RPMI7951 (cell line): Measurements from ENCODE around the gene NUDT22. TPM values are rescaled to one million over a fixed set of nuclear protein-coding genes. Genes with fewer than 3 reads are reported as not detected.

Experiments used
- DNase-seq: peaks from one replicate; pipeline ENCODE4 v3.0.0-alpha.2; 2012; ENCODE audit warnings: low read depth
- total RNA-seq: library from RNA; depleted of rRNA; stranded (reverse); fragments of >200 nt; shearing (Covaris generic); gene quantifications from 2 replicates; pipeline ENCODE4 v1.2.3, GENCODE V29; 2014

The NUDT22 gene
- total RNA-seq, 1 experiment from 2014 or later = 59.7 TPM

DNA sequence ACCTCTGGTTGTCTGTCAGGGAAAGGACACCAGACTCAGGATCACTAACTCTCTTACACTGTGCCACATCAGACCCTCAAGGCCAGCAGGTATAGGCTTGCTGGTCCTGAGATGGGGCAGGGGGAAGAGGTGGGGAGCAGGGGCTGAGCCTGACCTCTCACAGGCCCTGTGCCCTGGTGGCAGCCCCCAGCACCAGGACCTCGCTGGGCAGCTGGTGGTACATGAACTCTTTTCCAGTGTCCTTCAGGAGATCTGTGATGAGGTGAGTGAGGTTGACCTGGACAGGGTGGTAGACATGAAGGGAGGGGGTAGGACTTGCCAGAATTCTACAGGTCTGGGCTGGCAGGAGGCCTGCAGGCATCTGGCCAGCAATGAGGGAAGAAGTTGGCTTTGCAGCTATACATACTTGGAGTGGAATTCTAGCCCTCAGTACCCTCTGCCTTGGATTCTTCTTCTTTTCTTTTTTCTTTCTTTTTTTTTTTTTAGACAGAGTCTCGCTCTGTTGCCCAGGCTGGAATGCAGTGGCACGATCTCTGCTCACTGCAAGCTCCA, 1.4 kb downstream of the NUDT22 start:
- no peak for DNase-seq

DNA sequence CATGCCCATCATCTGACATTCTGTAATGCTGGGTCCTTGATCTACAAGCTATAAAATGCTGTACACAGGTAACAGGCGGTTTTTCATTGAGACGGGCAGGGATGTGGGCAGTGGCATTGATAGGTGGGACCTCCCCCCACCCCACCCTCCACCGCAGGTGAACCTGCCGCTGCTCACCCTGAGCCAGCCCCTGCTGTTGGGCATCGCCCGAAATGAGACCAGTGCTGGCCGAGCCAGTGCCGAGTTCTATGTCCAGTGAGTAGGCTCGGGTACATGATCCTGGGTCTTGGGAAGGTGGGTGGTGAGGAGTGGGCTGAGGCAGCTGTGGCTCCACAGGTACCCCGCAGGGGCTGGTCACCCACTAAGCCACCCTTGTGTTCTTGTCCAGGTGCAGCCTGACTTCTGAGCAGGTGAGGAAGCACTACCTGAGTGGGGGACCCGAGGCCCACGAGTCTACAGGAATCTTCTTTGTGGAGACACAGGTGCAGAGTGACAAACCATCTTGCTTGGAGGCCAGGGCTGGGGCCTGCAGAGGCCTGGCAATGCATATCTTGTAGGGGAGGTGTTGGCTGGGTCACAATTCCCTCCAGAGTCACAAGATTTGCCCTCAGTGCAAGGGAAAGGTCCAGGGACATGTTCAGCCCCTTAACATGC, 3.1 kb downstream of the NUDT22 start:
- DNase-seq = no peak

- no peak for DNase-seq
Measured at GRCh38 chr11:64229744-64230170, 3.7 kb downstream of the NUDT22 start.

DNA sequence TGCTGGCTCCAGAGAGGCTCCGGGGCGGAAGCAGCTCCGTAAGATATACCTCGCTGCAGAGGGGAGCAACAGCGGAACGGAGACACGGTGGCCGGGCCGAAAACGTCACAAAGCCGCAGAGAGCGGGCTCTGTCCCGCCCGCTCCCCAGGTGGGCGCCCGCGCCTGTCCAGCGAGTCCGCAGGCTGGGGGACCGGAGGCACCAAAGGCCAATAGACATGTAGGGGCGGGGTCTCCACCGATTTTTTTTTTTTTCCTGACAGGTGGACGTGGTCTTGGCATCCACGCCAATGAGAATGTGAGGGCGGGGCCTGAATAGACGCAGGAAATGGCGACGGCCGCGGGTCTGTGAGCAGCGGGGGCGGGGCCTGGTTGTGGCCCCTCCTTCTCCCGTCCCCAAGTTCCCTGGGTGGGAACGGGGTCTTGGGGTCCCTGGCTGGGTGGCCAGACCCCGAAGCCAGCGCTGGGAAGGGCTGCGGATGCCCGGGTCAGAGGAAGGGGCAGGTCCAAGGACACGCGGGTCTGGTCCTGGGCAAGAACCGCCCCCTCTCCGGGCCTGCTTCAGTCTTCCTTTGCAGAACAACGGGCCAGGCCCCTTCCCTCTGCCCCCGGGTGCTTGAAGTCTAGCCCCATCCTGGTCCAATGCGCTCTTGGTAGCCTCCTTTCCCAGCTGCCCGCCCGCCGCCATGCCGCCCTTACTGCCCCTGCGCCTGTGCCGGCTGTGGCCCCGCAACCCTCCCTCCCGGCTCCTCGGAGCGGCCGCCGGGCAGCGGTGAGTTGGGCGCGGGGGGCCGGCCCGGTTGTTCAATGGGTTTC, 4.3 kb downstream of the NUDT22 start, which contains the start of gene DNAJC4:
TSS of gene DNAJC4 (plus strand) at position 378 of the 814 bp plus-strand sequence. CDS start at position 685, 307 bp downstream.
- peak; percentile 85 for DNase-seq

DNA sequence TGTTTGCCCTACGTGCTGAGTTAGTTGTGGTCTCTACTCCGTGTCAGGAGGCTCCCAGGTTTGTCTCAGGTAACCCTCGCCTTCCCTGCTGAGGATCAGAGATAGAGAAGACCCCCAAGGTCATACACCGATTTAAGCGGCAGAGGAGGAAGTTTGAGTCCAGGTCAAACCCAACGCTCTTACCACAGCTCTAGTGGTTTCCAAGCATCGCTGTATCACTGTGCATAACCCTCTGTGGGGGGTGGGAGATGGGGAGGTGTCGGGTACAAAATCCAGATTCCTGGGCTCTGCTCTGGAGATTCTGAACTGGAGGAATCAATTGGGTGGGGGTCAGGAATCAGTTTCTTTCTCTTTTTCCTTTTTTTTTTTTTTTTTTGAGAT, 4.9 kb downstream of the NUDT22 start:
- DNase-seq = no peak

GRCh38 chr11:64231546-64231945, 5.5 kb downstream of the NUDT22 start:
- no peak for DNase-seq

DNA sequence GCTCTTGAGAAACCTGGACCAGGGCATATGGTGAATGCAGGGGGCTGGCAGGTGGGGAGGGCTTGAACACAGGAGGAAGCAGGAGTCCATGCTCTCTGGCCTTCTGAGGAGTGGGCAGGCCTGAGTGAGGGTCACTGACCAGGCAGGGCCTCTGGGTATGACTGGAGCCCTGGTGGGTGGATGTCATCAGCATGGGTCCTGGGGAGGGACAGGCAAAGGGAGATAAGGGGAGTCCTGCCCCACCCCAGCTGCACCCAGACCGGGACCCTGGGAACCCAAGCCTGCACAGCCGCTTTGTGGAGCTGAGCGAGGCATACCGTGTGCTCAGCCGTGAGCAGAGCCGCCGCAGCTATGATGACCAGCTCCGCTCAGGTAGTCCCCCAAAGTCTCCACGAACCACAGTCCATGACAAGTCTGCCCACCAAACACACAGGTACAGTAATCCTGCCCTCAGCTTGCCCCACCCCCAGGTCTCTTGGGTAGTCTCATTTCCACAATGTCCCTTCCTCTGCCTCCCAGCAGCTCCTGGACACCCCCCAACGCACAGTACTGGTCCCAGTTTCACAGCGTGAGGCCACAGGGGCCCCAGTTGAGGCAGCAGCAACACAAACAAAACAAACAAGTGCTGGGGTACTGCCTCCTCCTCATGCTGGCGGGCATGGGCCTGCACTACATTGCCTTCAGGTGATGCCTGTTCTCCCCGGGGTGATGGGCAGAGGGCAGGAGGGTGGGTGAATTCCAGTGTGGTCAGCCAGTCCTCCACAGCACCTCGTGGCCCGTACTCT, 6.3 kb downstream of the NUDT22 start:
- DNase-seq = no peak

- DNase-seq = no peak
Measured at GRCh38 chr11:64232967-64233315, 6.9 kb downstream of the NUDT22 start.

DNA sequence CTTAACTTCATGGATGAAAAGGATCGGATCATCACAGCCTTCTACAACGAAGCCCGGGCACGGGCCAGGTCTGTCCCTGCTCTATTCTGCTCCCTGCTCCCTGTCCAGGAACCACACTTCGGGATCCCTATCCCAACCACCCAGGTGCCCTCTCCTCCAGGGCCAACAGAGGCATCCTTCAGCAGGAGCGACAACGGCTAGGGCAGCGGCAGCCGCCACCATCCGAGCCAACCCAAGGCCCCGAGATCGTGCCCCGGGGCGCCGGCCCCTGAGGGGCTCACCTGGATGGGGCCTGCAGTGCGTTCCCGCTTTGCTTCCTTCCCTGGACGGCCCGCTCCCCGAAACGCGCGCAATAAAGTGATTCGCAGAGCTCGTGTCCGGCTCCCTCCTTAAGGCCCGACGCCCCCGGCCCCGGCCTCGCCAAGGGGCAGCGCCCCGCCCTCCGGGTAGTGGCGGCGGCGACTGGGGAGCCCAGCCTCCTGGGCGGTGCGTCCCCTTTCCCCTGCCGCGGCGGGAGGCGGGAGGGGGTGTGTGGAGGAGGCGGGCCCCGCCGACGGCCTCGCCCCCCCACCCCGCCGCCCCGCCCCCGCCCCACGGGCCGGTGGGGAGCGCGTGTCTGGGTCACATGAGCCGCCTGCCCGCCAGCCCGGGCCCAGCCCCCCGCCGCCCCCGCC, 8.0 kb downstream of the NUDT22 start, which contains the start of gene VEGFB:
TSS of gene VEGFB (plus strand) at position 672 of the 674 bp plus-strand sequence. CDS start 250 bp downstream, outside the sequence.
- DNase-seq = peak; percentile 71

DNA sequence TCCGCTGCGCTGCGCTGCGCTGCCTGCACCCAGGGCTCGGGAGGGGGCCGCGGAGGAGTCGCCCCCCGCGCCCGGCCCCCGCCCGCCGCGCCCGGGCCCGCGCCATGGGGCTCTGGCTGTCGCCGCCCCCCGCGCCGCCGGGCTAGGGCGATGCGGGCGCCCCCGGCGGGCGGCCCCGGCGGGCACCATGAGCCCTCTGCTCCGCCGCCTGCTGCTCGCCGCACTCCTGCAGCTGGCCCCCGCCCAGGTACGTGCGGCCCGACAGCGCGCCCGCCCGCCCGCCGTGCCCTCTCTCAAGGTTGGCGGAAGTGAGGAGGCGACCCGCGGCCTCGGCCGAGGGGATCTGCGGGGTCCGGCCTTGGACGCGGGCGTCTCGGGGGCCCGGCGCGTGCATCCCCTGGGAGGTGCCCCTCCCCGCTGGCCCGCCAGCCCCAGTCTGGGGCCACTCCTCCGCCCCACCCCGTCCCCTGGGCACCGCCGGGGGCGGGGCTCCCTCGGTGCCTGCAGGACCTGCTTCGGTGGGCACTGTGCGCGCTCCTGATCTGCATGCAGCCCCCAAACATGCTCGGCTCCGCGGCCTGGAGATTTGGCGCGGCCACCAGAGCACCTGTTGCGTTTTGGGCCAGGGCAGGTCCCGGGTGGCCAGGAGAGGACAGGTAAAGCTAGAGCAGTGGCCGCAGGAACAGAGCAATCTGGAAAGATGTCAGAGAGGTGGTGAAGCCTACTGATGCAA, 8.7 kb downstream of the NUDT22 start:
- DNase-seq = peak; percentile 39

- no peak for DNase-seq
Measured at GRCh38 chr11:64235437-64236161, 9.5 kb downstream of the NUDT22 start.

- DNase-seq = no peak
Measured at GRCh38 chr11:64237484-64237951, 11.4 kb downstream of the NUDT22 start.

- no peak for DNase-seq
Measured at GRCh38 chr11:64238076-64238475, 12.0 kb downstream of the NUDT22 start.

- DNase-seq = no peak
Measured at GRCh38 chr11:64238999-64239398, 12.9 kb downstream of the NUDT22 start.

GRCh38 chr11:64239662-64240434, 13.8 kb downstream of the NUDT22 start:
- no peak for DNase-seq

DNA sequence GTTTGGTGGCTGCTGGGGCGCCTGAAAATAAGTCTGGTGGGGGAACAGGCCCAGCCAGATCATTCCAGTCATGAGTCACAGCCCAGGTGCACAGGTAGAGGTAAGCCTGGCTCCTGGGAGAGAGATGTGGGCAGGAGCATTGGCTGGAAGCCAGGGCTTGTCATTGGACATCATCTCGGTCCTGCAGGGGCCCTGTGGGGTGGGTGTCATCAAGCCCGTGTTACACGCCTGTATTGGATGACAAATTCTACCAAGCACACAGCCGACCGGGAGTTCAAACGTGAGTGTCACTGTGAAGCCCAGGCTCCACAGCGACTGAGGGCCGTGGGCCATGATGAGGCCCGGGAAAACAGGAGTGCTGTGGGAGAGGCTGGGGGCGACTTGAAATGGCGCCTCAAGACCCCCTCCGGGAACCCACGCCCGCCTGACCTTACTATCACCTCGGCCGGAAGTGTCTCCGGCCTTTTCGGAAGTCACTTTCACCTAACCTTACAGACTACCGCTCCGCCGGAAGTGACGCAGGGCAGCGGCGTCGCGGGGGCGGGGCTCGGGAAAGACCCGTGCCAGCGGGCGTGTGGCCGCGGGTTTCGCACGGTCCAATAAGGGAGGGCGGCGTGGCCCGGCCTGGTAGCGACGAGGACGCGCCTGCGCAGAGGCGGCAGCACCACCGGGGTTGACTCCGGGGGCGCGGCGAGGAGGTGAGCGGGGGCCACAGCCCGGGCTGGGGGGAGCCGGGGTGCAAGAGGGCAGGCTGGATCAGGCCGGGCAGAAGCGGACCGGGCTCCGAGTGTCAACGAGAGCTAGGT, 14.6 kb downstream of the NUDT22 start, which contains the start of gene FKBP2:
TSS of gene FKBP2 (plus strand) at position 661 of the 806 bp plus-strand sequence. CDS start 1,293 bp downstream, outside the sequence.
- peak; percentile 95 for DNase-seq

GRCh38 chr11:64241241-64241490, 15.1 kb downstream of the NUDT22 start:
- DNase-seq = peak; percentile 97
